Measurements from ENCODE around the gene TRAPPC1. TPM values are rescaled to one million over a fixed set of nuclear protein-coding genes. Genes with fewer than 3 reads are reported as not detected.
A peak's percentile ranks its signal among the peaks of the same experiment; 100 is the strongest.

The TRAPPC1 gene
- total RNA-seq, 1 donor from 2014 or later: 16.8 TPM

DNA sequence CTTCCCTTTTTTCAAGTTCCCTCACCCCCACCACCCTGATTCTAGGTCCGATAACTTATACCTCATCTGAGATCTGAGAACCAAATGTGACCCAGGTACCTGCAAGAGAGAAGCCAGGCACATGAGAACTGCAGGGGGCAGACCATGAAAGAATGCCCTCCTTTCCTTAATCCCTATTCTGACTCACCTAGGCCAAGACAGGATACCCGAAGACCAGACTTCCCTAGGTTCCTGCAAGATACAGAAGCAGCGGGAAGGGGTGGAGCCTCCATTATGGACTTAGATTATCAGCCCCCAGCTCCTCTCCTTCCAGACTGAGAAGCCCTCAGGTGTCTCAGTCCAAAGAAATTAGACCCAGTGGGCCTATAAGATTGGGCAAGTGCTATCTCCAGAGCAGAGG is 4.2 kb downstream of the TRAPPC1 start:
- Histone ChIP-seq H3K27me3 (ENCODE audit: control insufficient read depth, insufficient read depth, low read length) (no peaks in the 10 kb centered on the region), H3K36me3 (ENCODE audit: control insufficient read depth, insufficient read depth, low read length) (peaks cover 1% of the 10 kb centered on the region), H3K4me3 (ENCODE audit: low read depth, low read length) (no peak overlapping the region)
- FAIRE-seq (no peak), DNase-seq (ENCODE audit: low read depth) (peak; percentile 37)
- no peak for TF ChIP-seq CTCF (IDR thresholded peaks at IDR 0.05; ENCODE audit: insufficient read depth, low read length, severe bottlenecking)

DNA sequence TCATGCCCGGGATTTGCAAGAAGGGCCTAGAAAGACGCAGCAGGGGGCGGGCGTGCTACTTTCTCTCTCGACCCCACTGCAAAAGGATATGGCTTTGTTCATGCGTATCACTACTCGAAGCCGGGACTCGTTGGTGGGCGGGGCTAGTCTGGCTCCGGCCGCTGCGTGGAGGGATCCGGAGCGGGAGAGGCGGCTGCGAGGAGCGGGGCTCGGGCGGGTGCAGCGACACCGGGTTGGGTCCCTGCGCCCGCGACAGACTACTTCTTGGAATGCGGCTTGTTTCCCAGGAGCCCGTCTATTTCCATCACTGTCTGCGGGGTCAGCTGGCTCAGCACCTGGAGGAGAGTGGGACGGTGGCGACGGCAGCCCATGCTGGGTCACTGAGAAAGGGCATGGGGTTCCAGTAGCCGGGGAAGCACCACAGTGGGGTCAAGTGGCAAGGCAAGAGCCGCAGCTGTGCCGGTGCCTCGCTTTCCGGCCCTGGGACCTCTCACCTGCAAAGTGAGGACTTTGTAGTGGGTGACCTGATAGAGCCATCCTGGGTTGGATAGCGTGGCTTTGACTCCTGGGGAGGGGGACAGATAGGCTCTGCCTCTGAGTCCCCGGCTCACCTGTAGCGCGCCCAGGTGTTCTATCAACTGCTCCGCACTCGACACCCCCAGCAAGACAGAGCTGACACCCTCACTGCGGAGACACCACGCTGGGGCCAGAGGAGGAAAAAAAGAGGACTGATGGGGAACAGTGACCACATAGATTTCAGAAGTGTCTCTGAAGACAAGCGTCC is 8.7 kb downstream of the TRAPPC1 start:
- DNase-seq (ENCODE audit: low read depth) (peak; percentile 44), FAIRE-seq (no peak)
- H3K27me3 ChIP-seq (ENCODE audit: control insufficient read depth, insufficient read depth, low read length): no peaks in the 10 kb centered on the region
- H3K36me3 ChIP-seq (ENCODE audit: control insufficient read depth, insufficient read depth, low read length): peaks cover 1% of the 10 kb centered on the region
- H3K4me3 ChIP-seq (ENCODE audit: low read depth, low read length): peak overlapping the region; percentile 34
- TF ChIP-seq CTCF (IDR thresholded peaks at IDR 0.05; ENCODE audit: insufficient read depth, low read length, severe bottlenecking): no peak

GRCh38 chr17:7922269-7922844 is 9.4 kb downstream of the TRAPPC1 start:
- no peaks in the 10 kb centered on the region for H3K27me3 ChIP-seq (ENCODE audit: control insufficient read depth, insufficient read depth, low read length)
- H3K4me3 ChIP-seq (ENCODE audit: low read depth, low read length): peak overlapping the region; percentile 34
- FAIRE-seq: no peak
- no peak for DNase-seq (ENCODE audit: low read depth)
- peak; percentile 3 for TF ChIP-seq CTCF (IDR thresholded peaks at IDR 0.05; ENCODE audit: insufficient read depth, low read length, severe bottlenecking)
- peaks cover 1% of the 10 kb centered on the region for H3K36me3 ChIP-seq (ENCODE audit: control insufficient read depth, insufficient read depth, low read length)

DNA sequence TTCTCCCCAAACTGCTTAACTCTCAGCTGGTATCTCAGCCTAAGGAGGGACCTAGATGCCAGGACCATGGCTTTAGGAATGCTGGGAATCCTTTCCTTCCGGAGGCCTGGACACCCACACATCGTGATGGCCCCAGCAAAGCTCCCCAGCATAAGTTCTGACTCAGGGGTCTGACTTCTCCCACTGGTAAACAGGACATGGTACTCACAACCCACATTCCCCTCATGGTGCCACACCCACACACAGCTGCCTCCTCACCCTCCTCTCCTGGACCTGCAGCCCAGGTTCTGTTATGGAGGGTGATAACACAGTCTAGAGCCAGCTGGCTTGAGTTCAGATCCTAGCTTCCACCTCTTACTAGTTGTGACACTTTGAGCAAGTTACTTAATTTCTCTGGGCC is 14.9 kb downstream of the TRAPPC1 start:
- Histone ChIP-seq H3K27me3 (ENCODE audit: control insufficient read depth, insufficient read depth, low read length) (no peaks in the 10 kb centered on the region), H3K36me3 (ENCODE audit: control insufficient read depth, insufficient read depth, low read length) (no peaks in the 10 kb centered on the region), H3K4me3 (ENCODE audit: low read depth, low read length) (peak overlapping the region; percentile 57)
- peak; percentile 51 for DNase-seq (ENCODE audit: low read depth)
- TF ChIP-seq CTCF (IDR thresholded peaks at IDR 0.05; ENCODE audit: insufficient read depth, low read length, severe bottlenecking): no peak
- peak; percentile 23 for FAIRE-seq

DNA sequence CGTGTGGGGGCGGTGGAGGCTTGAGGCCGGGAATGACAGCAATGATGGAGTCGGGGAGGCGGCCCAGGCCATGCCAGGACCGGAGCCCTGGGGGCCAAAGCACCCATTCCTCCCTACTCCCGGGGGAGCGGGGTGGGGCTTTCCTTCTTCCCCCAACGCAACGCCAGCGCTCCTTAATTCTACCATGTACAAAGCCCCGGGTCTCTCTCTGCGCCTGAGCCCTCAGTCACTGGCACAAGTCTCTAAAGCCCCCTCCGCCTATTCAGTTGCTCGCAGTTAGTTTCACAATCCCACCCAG is 15.4 kb downstream of the TRAPPC1 start:
- Histone ChIP-seq H3K36me3 (ENCODE audit: control insufficient read depth, insufficient read depth, low read length) (no peaks in the 10 kb centered on the region), H3K4me3 (ENCODE audit: low read depth, low read length) (peak overlapping the region; percentile 57), H3K27me3 (ENCODE audit: control insufficient read depth, insufficient read depth, low read length) (no peaks in the 10 kb centered on the region)
- DNase-seq (ENCODE audit: low read depth) (no peak), FAIRE-seq (no peak)
- no peak for TF ChIP-seq CTCF (IDR thresholded peaks at IDR 0.05; ENCODE audit: insufficient read depth, low read length, severe bottlenecking)
